ENCODE measurements around the gene SZT2. TPM values are rescaled to one million over a fixed set of nuclear protein-coding genes. Genes with fewer than 3 reads are reported as not detected.
"Not testable (repeated sequence)": the region's sequence is repeated elsewhere in the genome, so short reads cannot be mapped to it uniquely, and the experiment has no call there.

Gene SZT2
- total RNA-seq, 1 donor from 2014 or later: 17.0 TPM

- Histone ChIP-seq H3K4me3 (ENCODE audit: low read depth, low read length) (no peak overlapping the region), H3K36me3 (ENCODE audit: control insufficient read depth, insufficient read depth, low read length) (no peaks in the 10 kb centered on the region), H3K27me3 (ENCODE audit: control insufficient read depth, insufficient read depth, low read length) (no peaks in the 10 kb centered on the region)
- TF ChIP-seq CTCF (IDR thresholded peaks at IDR 0.05; ENCODE audit: insufficient read depth, low read length, poor library complexity, severe bottlenecking): no peak
- no peak for DNase-seq (ENCODE audit: low read depth)
Measured at GRCh38 chr1:43468414-43468813, 78.7 kb downstream of the SZT2 start.

GRCh38 chr1:43469932-43470331 is 80.2 kb downstream of the SZT2 start:
- no peak for DNase-seq (ENCODE audit: low read depth)
- Histone ChIP-seq H3K4me3 (ENCODE audit: low read depth, low read length) (no peak overlapping the region), H3K36me3 (ENCODE audit: control insufficient read depth, insufficient read depth, low read length) (no peaks in the 10 kb centered on the region), H3K27me3 (ENCODE audit: control insufficient read depth, insufficient read depth, low read length) (no peaks in the 10 kb centered on the region)
- no peak for TF ChIP-seq CTCF (IDR thresholded peaks at IDR 0.05; ENCODE audit: insufficient read depth, low read length, poor library complexity, severe bottlenecking)

GRCh38 chr1:43472087-43472462 is 82.4 kb downstream of the SZT2 start:
- Histone ChIP-seq H3K27me3 (ENCODE audit: control insufficient read depth, insufficient read depth, low read length) (no peaks in the 10 kb centered on the region), H3K4me3 (ENCODE audit: low read depth, low read length) (no peak overlapping the region), H3K36me3 (ENCODE audit: control insufficient read depth, insufficient read depth, low read length) (no peaks in the 10 kb centered on the region)
- no peak for DNase-seq (ENCODE audit: low read depth)
- no peak for TF ChIP-seq CTCF (IDR thresholded peaks at IDR 0.05; ENCODE audit: insufficient read depth, low read length, poor library complexity, severe bottlenecking)

- peak; percentile 90 for DNase-seq (ENCODE audit: low read depth)
- not testable (repeated sequence) for H3K27me3 ChIP-seq (ENCODE audit: control insufficient read depth, insufficient read depth, low read length); H3K4me3 ChIP-seq (ENCODE audit: low read depth, low read length); H3K36me3 ChIP-seq (ENCODE audit: control insufficient read depth, insufficient read depth, low read length)
Measured at GRCh38 chr1:43472463-43473151, 82.9 kb downstream of the SZT2 start.

- Histone ChIP-seq H3K36me3 (ENCODE audit: control insufficient read depth, insufficient read depth, low read length) (no peaks in the 10 kb centered on the region), H3K4me3 (ENCODE audit: low read depth, low read length) (no peak overlapping the region), H3K27me3 (ENCODE audit: control insufficient read depth, insufficient read depth, low read length) (no peaks in the 10 kb centered on the region)
- DNase-seq (ENCODE audit: low read depth): no peak
- no peak for TF ChIP-seq CTCF (IDR thresholded peaks at IDR 0.05; ENCODE audit: insufficient read depth, low read length, poor library complexity, severe bottlenecking)
Measured at GRCh38 chr1:43473463-43473862, 83.8 kb downstream of the SZT2 start.

- H3K4me3 ChIP-seq (ENCODE audit: low read depth, low read length); H3K36me3 ChIP-seq (ENCODE audit: control insufficient read depth, insufficient read depth, low read length); H3K27me3 ChIP-seq (ENCODE audit: control insufficient read depth, insufficient read depth, low read length): not testable (repeated sequence)
- DNase-seq (ENCODE audit: low read depth): peak; percentile 76
Measured at GRCh38 chr1:43475611-43476401, 86.1 kb downstream of the SZT2 start.

- H3K27me3 ChIP-seq (ENCODE audit: control insufficient read depth, insufficient read depth, low read length): no peaks in the 10 kb centered on the region
- no peaks in the 10 kb centered on the region for H3K36me3 ChIP-seq (ENCODE audit: control insufficient read depth, insufficient read depth, low read length)
- no peak for TF ChIP-seq CTCF (IDR thresholded peaks at IDR 0.05; ENCODE audit: insufficient read depth, low read length, poor library complexity, severe bottlenecking)
- no peak overlapping the region for H3K4me3 ChIP-seq (ENCODE audit: low read depth, low read length)
- no peak for DNase-seq (ENCODE audit: low read depth)
Measured at GRCh38 chr1:43477716-43478115, 88.0 kb downstream of the SZT2 start.

Measured in kidney epithelial cell (primary cell).